Ectodermal cell (in vitro differentiated cells): ENCODE results near the gene CNKSR3.
A peak's percentile ranks its signal among the peaks of the same experiment; 100 is the strongest.

Experiments
- H3K27ac ChIP-seq: 2 replicates; pipeline ENCODE4 v1.7.0; 2013; ENCODE audit warnings: mild to moderate bottlenecking, low read depth, low read length; ENCODE audit not compliant: insufficient read depth, poor library complexity, severe bottlenecking
- H3K27me3 ChIP-seq: 2 replicates; pipeline ENCODE4 v1.7.0; 2013; ENCODE audit warnings: mild to moderate bottlenecking, low read length; ENCODE audit not compliant: insufficient read depth, control insufficient read depth, poor library complexity, severe bottlenecking
- H3K36me3 ChIP-seq: one replicate; pipeline ENCODE4 v1.7.0; 2013; ENCODE audit warnings: low read length; ENCODE audit not compliant: control insufficient read depth, insufficient read depth
- H3K4me1 ChIP-seq: one replicate; pipeline ENCODE4 v1.7.0; 2013; ENCODE audit warnings: low read length; ENCODE audit not compliant: control insufficient read depth, insufficient read depth
- H3K4me3 ChIP-seq: 2 replicates; pipeline ENCODE4 v1.7.0; 2013; ENCODE audit warnings: low read depth, low read length, control low read depth; ENCODE audit not compliant: insufficient read depth
- H3K9me3 ChIP-seq: 2 replicates; pipeline ENCODE4 v1.7.0; 2013; ENCODE audit warnings: mild to moderate bottlenecking, low read length, moderate library complexity; ENCODE audit not compliant: control insufficient read depth
- WGBS, 2 experiments: methylation state at CpG; one replicate each; pipeline ENCODE4 v1.1.7; 2013; ENCODE audit warnings: missing lambda C conversion rate in 2 of 2; 5-methylcytosine and 5-hydroxymethylcytosine counted together

CNKSR3 gene

GRCh38 chr6:154513601-154514320 lies 3.3 kb upstream of the CNKSR3 start:
- H3K27ac ChIP-seq, result no peak overlapping the region
- H3K4me3 ChIP-seq, result no peak overlapping the region
- WGBS, 2 experiments, result 86 to 91% methylated on average over 5 of the region's 5 CpGs
- H3K9me3 ChIP-seq, result no peaks in the 10 kb centered on the region
- no peaks in the 10 kb centered on the region for H3K27me3 ChIP-seq
- H3K36me3 ChIP-seq, result no peaks in the 10 kb centered on the region
- peaks cover 7% of the 10 kb centered on the region for H3K4me1 ChIP-seq

GRCh38 chr6:154512201-154512600 lies 1.7 kb upstream of the CNKSR3 start:
- 100% methylated on average over 1 of the region's 1 CpG; no CpG with 5 or more reads in 1 of the 2 experiments for WGBS, 2 experiments
- Histone ChIP-seq H3K4me3 (no peak overlapping the region), H3K9me3 (no peaks in the 10 kb centered on the region), H3K36me3 (no peaks in the 10 kb centered on the region), H3K27me3 (no peaks in the 10 kb centered on the region), H3K27ac (no peak overlapping the region), H3K4me1 (peaks cover 14% of the 10 kb centered on the region)

- H3K9me3 ChIP-seq, result no peaks in the 10 kb centered on the region
- peaks cover under 1% of the 10 kb centered on the region for H3K36me3 ChIP-seq
- peaks cover 14% of the 10 kb centered on the region for H3K4me1 ChIP-seq
- H3K4me3 ChIP-seq, result no peak overlapping the region
- H3K27me3 ChIP-seq, result no peaks in the 10 kb centered on the region
- H3K27ac ChIP-seq, result no peak overlapping the region
- WGBS, 2 experiments, result 49% methylated on average over 5 of the region's 7 CpGs
These were observed 1.3 kb upstream of the CNKSR3 start for GRCh38 chr6:154511791-154512190.

GRCh38 chr6:154509421-154510143 lies 903 bp downstream of the CNKSR3 start:
- Histone ChIP-seq H3K4me1 (peaks cover 10% of the 10 kb centered on the region), H3K36me3 (peaks cover 8% of the 10 kb centered on the region), H3K4me3 (peak overlapping the region; percentile 95), H3K27ac (peak overlapping the region; percentile 95), H3K27me3 (no peaks in the 10 kb centered on the region), H3K9me3 (no peaks in the 10 kb centered on the region)
- WGBS, 2 experiments, result 0% methylated on average over 55 of the region's 55 CpGs

GRCh38 chr6:154508573-154509375 lies 1.7 kb downstream of the CNKSR3 start:
- Histone ChIP-seq H3K36me3 (peaks cover 8% of the 10 kb centered on the region), H3K4me1 (peaks cover 10% of the 10 kb centered on the region), H3K9me3 (no peaks in the 10 kb centered on the region), H3K4me3 (peak overlapping the region; percentile 95), H3K27ac (no peak overlapping the region), H3K27me3 (no peaks in the 10 kb centered on the region)
- WGBS, 2 experiments, result 34 to 38% methylated on average over 13 to 14 of the region's 14 CpGs

- no peak overlapping the region for H3K27ac ChIP-seq
- no peaks in the 10 kb centered on the region for H3K9me3 ChIP-seq
- WGBS, 2 experiments, result 90 to 92% methylated on average over 13 to 14 of the region's 14 CpGs
- H3K4me3 ChIP-seq, result peak overlapping the region; percentile 16
- peaks cover 7% of the 10 kb centered on the region for H3K4me1 ChIP-seq
- H3K36me3 ChIP-seq, result peaks cover 8% of the 10 kb centered on the region
- H3K27me3 ChIP-seq, result no peaks in the 10 kb centered on the region
These were observed 3.2 kb downstream of the CNKSR3 start for GRCh38 chr6:154506991-154507898.

GRCh38 chr6:154506582-154506981 lies 3.9 kb downstream of the CNKSR3 start:
- Histone ChIP-seq H3K27me3 (no peaks in the 10 kb centered on the region), H3K4me1 (peaks cover 7% of the 10 kb centered on the region), H3K27ac (no peak overlapping the region), H3K4me3 (no peak overlapping the region), H3K9me3 (no peaks in the 10 kb centered on the region), H3K36me3 (peaks cover 8% of the 10 kb centered on the region)
- WGBS, 2 experiments, result 96 to 97% methylated on average over 9 of the region's 9 CpGs

GRCh38 chr6:154506108-154506507 lies 4.4 kb downstream of the CNKSR3 start:
- no peaks in the 10 kb centered on the region for H3K9me3 ChIP-seq
- H3K27ac ChIP-seq, result no peak overlapping the region
- peaks cover 8% of the 10 kb centered on the region for H3K36me3 ChIP-seq
- peaks cover 7% of the 10 kb centered on the region for H3K4me1 ChIP-seq
- H3K4me3 ChIP-seq, result no peak overlapping the region
- H3K27me3 ChIP-seq, result no peaks in the 10 kb centered on the region

- Histone ChIP-seq H3K27ac (no peak overlapping the region), H3K9me3 (no peaks in the 10 kb centered on the region), H3K4me1 (peaks cover 7% of the 10 kb centered on the region), H3K27me3 (no peaks in the 10 kb centered on the region), H3K4me3 (no peak overlapping the region), H3K36me3 (peaks cover 8% of the 10 kb centered on the region)
- WGBS, 2 experiments, result 95 to 96% methylated on average over 5 of the region's 5 CpGs
These were observed 5.5 kb downstream of the CNKSR3 start for GRCh38 chr6:154504865-154505449.
